Neural progenitor cell (in vitro differentiated cells): Measurements from ENCODE around the gene RUNDC1.

ENCODE experiments used
- EZH2 ChIP-seq: fragments of 200-600 bp; sonication (generic); IDR thresholded peaks from 2 replicates; pipeline ENCODE4 v1.6.1; 2017; ENCODE audit warnings: antibody characterized with exemption, mild to moderate bottlenecking, moderate library complexity
- TF ChIP-seq, protein P1 (sequence below): fragments of 200-600 bp; sonication (generic); IDR thresholded peaks from 2 replicates; pipeline ENCODE4 v1.5.1; 2017; ENCODE audit warnings: antibody characterized with exemption, mild to moderate bottlenecking

DNA sequence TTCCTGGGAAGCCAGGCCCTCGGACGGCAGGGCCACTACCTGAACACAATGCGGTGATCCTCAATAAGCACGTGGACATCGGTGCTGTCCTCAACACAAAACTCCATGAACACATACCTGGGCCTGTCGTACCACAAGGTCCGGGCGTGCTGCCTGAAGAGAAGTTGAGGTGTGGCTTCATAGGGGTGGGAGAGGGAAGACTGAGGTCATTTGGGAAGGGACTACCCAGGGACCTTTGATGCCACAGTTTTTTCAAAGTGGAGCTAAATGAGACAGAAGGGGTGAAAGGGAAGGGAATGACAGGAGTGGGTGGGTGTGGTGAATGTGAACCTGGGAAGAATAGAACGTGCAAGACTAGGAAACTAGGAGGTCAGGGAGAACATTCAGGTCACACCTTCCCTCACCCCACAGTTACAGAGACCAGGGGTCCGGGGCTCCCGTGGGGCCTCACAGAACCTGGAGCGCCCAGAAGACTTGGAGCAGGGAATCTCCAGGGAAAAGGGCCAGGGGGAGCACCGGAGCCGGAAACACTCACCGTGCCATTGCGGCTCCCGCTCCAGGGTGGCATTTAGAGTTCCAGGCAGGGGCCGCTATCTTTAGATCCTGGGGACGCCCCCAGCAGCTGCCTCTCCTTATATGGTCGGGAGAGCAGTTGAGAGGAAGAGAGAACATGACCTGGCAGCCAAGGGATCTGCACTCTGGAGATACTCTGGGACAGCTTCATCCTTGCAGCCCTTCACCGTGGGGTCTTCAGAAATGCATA, 673 bp upstream of the RUNDC1 start, which contains the start of gene PTGES3L:
- TF ChIP-seq, protein P1, sequence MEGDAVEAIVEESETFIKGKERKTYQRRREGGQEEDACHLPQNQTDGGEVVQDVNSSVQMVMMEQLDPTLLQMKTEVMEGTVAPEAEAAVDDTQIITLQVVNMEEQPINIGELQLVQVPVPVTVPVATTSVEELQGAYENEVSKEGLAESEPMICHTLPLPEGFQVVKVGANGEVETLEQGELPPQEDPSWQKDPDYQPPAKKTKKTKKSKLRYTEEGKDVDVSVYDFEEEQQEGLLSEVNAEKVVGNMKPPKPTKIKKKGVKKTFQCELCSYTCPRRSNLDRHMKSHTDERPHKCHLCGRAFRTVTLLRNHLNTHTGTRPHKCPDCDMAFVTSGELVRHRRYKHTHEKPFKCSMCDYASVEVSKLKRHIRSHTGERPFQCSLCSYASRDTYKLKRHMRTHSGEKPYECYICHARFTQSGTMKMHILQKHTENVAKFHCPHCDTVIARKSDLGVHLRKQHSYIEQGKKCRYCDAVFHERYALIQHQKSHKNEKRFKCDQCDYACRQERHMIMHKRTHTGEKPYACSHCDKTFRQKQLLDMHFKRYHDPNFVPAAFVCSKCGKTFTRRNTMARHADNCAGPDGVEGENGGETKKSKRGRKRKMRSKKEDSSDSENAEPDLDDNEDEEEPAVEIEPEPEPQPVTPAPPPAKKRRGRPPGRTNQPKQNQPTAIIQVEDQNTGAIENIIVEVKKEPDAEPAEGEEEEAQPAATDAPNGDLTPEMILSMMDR = no peak
- no peak for TF ChIP-seq EZH2
